HG02973 (cell line): Measurements from ENCODE around the gene MAP3K6.
A peak's percentile ranks its signal among the peaks of the same experiment; 100 is the strongest.
"Not testable (repeated sequence)": the region's sequence is repeated elsewhere in the genome, so short reads cannot be mapped to it uniquely, and the experiment has no call there.

Experiments
- ATAC-seq: cut with Tn5 transposase; IDR thresholded peaks from one replicate; pipeline ENCODE4 v1.9.1; 2021; ENCODE audit warnings: moderate library complexity; ENCODE audit not compliant: unreplicated experiment

MAP3K6 gene

GRCh38 chr1:27398405-27399149 lies 31.8 kb upstream of the MAP3K6 start:
- ATAC-seq: no peak

DNA sequence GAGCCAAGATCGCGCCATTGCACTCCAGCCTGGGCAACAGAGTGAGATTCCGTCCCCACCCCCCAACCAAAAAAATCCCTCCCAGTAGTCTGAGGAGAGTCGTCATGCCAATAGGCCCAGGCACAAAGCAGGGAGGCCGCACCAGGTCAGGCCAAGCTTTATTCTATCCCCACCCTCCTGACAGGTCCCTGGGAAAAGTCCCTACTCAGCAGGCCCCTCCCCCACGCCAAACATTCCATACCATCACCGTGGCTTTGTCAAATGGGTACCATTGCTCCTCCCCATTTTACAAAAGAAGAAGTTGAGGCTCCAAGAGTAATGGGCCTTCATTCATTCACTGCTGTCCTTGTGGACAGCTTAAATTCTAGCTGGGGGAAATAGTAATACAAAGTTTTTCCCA lies 31.0 kb upstream of the MAP3K6 start:
- ATAC-seq: no peak

DNA sequence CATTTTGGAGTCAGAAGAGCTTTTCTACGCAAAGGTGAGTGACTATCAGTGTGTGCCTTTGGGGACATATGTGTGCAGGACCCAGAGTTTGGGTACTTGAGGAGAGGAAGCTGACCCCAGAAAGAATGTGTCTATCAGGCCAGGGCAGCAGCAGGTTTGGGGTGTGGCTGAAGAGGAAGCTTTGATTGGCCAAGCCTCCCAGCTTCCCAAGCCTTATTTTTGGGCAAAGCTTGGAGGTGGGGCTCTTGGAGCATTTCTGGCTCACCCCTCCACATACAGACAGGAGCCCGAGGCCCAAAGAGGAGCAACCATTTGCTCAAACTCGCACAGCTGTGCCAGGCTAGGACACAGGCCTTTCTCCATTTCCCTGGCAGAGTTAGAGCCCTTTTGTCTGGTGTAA lies 30.3 kb upstream of the MAP3K6 start:
- no peak for ATAC-seq

- no peak for ATAC-seq
Measured at GRCh38 chr1:27395441-27396195, 28.9 kb upstream of the MAP3K6 start.

GRCh38 chr1:27394925-27395324 lies 28.2 kb upstream of the MAP3K6 start:
- no peak for ATAC-seq

DNA sequence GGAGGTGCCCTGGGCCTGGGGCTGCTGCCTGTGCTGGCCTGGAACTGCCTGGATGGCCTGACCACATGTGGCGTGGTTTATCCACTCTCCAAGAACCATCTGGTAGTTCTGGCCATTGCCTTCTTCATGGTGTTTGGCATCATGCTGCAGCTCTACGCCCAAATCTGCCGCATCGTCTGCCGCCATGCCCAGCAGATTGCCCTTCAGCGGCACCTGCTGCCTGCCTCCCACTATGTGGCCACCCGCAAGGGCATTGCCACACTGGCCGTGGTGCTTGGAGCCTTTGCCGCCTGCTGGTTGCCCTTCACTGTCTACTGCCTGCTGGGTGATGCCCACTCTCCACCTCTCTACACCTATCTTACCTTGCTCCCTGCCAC lies 27.5 kb upstream of the MAP3K6 start:
- no peak for ATAC-seq

GRCh38 chr1:27393641-27394281 lies 27.0 kb upstream of the MAP3K6 start:
- ATAC-seq: no peak

DNA sequence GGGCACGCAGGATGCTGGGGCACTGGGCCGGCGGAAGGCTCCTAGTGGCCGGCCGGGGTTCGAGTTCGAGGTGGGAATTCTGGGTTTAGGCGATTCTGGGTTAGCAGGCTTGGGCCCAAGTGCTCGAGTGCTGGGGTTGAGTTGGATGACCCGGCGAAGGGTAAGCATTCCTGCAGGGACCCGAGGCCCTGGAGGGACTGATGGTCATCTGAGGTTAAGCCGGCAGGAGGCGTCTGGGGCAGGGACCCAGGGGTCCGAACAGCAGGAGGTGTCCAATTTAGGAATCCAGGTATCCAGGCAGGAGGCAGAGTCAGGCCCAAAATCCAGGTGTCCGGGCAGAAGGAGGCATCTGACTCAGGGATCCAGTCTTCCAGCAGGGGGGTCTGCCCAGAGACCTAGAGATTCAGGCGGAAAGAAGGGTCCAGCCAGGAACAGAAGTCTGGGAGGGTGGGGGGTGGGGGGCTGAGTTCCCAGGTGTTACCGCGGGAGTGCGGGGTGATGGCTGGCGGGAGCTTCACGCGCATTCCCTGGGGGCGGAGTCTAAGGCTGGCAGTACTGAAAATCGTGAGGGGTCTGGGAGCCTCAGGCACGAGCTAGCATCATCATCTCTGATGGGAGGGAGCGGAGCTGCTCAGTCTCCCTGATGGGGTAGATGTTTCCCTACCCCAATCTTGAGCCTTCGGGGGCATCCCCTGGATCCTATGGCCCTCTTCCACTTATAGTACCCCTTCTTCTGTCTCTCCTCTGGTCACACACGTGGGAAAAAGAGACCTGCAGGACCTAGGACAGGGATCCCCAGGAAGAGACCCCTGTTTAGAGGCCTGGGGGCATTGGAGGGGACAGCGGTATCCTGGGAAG lies 26.2 kb upstream of the MAP3K6 start:
- ATAC-seq: peak; percentile 10

- ATAC-seq: peak; percentile 62
Measured at GRCh38 chr1:27392096-27392777, 25.5 kb upstream of the MAP3K6 start, which contains the start of gene GPR3. GPR3 (plus strand) TSS chr1:27392622; CDS start chr1:27393799, 1,177 bp downstream.

GRCh38 chr1:27391511-27392095 lies 24.8 kb upstream of the MAP3K6 start:
- no peak for ATAC-seq

DNA sequence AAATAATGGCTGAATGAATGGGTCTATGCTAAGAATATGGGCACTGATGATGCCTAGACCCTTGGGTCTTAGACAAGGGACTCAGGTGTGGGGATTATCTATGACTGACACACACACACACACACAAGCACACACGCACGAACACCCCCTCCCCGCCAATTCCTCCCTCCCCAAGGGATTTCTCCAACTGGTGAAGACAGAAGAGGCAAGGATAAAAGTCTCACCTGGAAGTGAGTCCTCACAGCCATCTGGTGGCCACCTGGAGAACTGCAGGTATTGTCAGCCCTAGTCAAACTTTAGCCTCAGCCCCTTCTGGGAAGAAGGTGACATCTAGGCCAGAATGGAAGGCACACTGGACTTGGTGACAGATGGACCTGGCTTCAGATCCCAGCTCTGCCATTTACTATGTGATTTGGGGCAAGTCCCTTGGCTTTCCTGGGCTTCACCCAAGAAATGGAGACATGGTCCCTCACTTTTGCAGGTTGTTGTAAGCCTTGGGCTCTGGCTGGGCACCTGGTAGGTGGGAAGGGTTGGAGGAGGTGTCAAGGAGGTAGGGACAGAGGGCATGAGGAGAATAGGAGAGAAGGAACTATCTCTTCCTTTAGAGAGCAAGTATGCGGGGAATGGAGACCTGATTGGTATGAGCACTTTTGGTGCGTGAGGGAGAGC lies 21.7 kb upstream of the MAP3K6 start:
- ATAC-seq: no peak

DNA sequence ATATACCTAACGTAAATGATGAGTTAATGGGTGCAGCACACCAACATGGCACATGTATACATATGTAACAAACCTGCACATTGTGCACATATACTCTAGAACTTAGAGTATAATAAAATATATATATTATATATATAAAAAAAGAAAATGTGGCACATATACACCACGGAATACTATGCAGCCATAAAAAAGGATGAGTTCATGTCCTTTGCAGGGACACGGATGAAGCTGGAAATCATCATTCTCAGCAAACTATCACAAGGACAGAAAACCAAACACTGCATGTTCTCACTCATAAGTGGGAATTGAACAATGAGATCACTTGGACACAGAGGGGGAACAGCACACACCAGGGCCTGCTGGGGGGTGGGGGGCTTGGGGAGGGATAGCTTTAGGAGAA lies 18.0 kb upstream of the MAP3K6 start:
- ATAC-seq: not testable (repeated sequence)

- ATAC-seq: no peak
Measured at GRCh38 chr1:27383661-27384060, 16.9 kb upstream of the MAP3K6 start.

DNA sequence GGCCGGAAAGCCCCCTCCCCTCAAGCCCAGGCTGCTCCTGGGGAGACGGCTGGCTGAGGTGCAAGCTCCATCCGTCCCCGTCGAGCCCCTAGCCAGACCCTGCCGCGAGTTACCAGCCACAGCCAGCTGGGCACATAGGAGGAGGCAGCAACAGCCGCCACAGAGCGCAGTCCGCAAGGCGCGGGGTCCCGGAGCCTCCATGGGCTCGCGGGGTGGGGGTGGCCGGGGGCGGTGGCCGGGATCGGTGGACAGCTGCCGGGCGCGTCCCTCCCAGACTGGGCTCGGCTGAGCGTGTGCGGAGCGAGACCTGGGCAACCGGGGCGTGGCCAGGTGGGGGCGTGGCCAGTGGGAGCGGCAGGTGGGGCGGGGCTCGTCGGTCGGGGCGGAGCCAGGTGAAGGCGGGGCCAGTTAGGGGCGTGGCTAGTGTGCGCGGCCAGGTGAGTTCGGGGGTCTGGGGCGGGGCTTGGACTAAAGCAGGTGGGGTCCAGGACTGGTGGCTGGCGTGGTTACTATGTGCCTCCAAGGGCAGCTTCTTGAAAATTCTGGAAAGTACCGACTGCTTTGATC lies 16.4 kb upstream of the MAP3K6 start, which contains the start of gene CD164L2:
Gene CD164L2, minus strand, starts transcription at position 295 of the 567 bp plus-strand sequence. Its CDS starts 94 bp downstream, at position 201.
- no peak for ATAC-seq

DNA sequence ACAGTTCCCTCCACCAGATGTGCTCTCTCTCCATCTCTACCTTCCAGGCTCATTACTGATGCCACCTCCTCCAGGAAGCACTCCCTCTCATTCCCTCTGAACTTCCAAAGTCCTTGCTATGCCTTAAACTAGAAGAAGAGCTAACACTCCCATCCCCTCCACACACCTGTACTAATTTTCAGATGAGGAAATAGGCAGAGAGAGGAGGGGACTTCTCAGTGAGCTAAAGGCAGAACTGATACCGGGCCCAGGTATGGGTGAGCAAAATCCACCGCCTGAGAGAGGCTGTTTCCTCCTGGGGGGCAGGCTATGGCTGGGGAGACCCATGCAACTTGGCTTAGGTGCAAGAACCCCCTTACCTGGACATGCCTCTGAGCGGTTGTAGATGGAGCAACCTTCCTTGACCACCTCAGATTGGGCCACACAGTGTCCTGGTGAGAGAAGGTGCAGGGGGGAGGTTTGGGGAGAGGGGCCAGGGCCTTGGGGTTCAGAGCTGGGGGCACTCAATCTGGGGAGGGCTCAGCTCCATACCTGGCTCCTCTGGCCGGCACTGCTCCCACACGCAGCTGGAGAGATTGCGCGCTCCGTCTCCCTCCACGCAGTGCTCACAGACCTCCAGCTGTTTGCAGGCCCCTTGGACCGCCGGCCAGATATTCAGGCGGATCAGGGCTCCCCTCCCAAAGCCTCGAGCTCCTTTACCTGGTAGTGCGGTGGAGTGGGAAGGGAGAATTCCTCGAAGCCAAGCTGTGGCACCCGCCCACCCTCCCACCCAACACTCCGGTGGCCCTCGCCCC lies 15.4 kb upstream of the MAP3K6 start:
- ATAC-seq: no peak

DNA sequence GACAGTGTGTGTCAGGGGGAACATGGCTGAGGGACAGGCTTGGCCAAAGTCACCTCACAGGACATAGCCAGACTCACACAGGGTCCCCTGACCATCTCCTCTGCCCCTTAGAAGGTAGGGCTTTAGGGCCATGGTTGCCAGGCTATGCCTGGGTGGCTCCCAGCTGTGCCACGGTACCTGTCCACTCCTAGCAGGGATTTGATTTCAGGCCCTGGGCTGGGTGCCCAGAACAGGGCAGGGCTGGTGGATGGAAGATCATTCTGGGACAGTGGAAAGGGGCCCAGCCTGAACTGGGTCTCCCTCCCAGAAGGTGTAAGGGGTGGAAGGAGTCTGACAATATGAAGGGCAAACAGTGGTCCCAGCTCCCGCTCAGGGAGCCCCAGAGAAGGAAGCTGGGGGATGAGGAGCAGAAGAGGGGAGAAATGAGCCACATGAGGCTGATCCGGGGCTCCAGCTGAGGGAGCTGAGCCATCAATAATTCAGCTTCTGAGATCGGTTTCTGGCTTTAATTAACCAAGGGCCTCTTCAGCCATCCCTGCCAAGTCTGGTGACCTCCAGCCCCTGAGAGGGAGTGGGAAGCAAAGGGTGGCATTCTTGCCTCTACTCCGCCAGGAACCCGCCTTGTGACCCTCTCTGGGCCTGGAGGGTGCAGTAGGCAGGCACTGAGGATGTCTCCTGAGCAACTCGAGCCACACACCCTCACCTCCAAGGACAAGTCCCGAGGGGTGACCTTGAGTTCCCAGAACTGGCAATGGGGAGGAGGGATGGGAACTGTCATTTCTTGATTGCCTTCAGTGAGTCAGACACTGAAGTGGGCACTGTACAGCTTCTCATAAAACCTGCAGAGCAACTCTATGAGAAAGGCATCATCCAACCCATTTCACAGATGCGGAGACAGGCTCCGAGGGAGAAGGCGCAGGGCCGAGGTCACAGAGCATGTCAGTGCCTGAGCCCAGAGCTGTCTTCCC lies 14.3 kb upstream of the MAP3K6 start:
- no peak for ATAC-seq

- no peak for ATAC-seq
Measured at GRCh38 chr1:27380224-27380623, 13.5 kb upstream of the MAP3K6 start.
